GM21390 (cell line): ENCODE data around the gene PRB3.

Experiments used
- ATAC-seq: cut with Tn5 transposase; IDR thresholded peaks from one replicate; pipeline ENCODE4 v1.9.1; 2021; ENCODE audit not compliant: unreplicated experiment

The PRB3 gene

DNA sequence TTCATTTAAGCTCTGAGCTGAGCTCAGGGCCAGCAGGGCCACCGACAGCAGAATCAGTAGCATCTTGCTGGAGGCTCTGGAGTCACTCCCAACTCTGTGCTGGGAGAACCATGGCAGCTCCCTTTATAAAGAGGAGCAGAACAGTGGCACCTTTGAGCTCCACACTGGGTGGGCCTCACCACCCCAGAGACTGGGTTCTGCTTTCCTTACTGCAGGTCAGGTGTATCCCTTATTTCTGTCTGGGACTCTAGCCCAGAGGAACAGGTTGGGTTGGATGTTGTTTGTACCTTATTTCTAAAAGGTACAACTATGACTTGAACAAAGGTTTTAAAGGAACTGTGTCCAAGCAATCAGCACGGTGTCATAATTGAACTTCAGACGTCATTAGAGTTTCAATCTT, at the start of gene PRB3:
TSS of gene PRB3 (minus strand) at position 101 of the 400 bp plus-strand sequence. CDS start at position 63, 38 bp downstream.
- no peak for ATAC-seq

DNA sequence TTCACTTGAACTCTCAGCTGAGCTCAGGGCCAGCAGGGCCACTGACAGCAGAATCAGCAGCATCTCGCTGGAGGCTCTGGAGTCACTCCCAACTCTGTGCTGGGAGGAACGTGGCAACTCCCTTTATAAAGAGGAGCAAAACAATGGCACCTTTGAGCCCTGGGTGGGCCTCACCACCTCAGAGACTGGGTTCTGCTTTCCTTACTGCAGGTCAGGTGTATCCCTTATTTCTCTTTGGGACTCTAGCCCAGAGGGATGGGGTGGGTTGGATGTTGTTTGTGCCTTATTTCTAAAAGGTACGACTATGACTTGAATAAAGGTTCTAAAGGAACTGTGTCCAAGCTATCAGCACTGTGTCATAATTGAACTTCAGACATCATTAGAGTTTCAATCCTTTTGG, 40.8 kb upstream of the PRB3 start, which contains the start of gene PRB4:
TSS of gene PRB4 (minus strand) at position 101 of the 400 bp plus-strand sequence. CDS start at position 63, 38 bp downstream.
- no peak for ATAC-seq

DNA sequence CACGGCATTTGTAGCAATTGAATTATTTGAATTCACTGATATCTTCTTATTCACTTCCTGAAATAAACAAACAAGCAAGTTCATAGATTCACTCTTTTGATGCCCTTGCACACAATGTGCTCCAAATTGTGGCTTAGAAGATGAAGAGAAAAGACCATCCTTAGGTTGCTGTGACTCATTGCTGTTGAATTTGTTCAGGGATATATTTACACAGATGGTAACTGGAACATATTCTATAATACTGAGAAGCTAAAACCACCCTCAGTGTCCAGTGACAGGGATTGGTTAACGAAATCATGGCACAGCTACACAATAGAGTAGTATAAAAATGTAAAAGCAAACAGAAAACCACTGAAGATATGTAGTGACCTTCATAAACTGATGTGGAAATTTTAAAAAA, 37.6 kb upstream of the PRB3 start:
- ATAC-seq: no peak

DNA sequence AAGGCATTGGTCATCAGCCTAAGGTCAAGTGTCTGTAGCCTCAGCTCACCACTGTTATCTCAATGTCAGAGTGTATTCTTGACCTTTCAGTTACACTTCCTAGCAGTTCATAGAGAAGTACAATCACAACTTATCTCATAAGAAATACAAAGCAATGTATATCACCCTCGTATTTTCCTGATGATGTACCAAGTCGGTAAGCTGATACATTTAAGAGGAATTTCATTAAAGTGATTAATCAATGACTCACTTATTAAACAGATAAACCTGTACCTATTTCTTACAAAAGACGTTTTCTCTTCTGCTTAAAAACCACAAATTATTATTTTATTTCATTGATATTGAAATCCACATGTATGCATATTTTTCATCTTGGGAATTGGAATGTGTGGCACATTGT, 3.9 kb upstream of the PRB3 start:
- ATAC-seq: no peak

DNA sequence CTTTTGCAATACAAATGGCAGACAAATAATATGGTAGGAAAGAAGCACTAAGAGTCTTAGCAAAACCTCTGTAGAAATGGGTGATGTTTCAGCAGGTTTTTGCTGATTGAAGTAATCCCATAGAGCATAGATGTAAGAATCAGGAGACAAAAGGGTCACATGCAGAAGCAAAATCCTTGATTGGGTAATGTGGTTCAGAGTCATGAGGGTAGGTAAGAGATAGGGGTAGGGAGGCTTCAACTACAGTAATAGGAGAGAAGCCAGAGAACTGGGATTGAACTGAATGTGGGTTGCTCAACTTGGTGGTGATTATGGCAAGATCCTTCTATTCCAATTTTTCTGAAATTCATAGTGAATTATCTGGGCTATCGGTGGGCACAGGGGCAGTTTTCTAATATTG, 5.0 kb downstream of the PRB3 start:
- ATAC-seq: no peak

DNA sequence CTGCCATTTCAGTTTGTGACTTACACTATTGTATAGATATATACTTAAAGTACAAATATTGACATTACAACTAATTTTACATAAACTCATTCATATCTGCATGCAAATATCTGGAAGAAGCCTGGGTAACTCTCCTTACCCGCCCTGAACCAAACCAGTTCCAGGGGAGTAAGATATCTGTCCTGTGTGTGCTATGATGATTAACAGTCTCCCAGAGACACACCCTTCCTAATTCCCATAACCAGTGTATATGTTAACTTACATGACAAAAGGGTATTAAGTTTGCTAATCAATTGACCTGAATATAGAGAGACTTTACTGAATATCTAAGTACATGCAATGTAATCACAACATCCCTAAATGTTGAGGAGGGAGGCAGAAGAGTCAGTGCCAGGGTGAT, 23.0 kb downstream of the PRB3 start:
- no peak for ATAC-seq

DNA sequence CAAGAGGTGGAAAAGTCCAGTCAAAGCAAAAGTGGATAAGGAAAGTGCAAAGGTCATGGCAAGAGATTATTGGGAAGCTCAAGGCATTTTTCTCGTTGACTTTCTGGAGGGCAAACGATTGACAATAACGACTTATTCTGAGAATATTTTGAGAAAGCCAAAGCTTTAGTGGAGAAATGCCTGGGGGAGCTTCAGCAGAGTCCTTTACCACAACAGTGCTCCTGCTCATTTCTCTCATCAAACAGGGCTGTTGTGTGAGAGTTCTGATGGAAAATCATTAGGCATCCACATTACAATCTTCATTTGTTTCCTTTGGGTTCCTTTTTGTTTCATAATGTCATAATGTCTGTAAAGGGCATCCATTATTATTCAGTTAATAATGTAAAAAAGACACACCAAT, 26.9 kb downstream of the PRB3 start:
- ATAC-seq: no peak

DNA sequence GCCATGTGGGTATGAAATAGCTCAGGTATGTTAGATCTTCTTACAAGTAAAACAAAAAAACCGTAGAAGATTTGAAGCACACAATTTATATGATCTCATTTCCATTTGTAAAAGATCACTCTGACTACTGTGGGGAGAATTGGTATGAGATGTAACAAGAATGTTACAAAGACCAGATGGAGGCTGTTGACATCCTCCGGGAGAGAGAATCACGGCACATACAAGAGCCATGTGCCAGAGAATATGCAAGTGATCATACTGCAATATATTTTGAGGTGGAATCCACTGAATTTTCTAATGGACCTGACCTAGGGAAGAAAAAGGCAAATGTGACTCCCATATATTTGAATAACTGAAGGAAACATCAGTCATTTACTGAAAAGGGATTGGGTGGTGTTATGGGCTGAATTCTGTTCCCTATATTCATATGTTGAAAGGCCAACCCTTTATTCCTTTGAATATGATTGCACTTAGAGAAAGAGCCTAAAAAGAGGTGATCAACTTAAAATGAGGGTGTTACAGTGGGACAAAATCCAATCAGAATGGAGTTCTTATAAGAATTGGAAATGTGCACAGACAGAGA, 29.1 kb downstream of the PRB3 start:
- ATAC-seq: no peak

DNA sequence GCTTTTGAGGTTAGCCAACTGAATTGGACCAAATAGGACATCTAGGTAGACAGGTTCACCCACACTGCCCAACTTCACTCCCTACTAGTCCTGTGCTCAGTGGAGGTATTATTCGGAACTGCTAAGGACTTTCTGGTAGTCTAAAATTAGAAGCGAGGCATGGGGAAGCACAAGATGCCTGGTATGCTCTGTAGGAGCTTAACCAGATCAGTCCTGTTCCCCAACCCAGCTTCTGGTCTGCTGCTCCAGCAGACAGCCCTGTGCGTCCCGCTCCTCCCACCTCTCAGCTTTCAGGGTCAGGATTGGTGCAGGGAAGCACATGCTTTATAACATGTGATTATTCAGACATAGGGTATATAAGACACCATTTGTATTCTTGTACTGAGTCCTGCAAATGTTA, 31.2 kb downstream of the PRB3 start:
- ATAC-seq: no peak

DNA sequence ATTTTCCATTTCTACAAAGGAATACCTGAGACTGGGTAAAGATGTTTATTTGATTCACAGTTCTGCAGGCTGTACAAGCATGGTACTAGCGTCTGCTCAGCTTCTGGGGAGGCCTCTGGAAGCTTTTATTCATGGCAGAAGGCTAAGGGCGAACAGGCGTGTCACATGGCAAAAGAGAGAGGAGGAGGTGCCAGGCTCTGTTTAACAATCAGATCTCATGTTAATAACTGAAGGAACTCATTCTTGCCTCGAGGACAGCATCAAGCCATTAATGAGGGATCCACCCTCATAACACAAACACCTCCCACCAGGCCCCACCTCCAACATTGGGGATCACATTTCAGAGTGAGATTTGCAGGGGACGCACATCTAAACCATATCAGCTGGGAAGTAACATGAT, 36.0 kb downstream of the PRB3 start:
- ATAC-seq: no peak

DNA sequence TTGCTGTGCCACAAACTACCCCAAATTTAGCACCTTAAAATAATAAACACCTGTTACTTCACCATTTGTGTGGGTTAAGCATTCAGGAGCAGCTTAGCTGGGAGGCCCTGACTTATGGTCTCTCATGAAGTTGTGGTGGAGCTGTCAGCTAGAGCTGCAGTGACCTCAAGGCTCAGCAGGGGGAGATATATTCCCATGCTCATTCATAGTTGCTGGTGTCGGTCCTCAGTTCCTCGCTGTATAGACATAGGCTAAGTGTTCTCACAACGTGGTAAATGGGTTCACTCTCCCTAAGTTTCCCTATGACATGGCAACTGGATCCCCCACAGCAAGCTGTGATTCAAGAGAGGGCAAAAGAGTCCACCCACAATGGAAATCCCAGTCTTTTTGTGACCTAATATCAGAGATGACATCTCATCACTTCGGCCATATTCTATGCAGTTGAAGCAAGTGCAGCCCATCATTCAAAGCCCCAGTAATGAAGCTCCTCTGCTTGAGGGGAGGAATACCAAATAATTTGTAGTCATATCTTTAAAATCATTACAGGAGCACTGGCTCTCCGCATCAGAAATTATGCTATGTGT, 41.1 kb downstream of the PRB3 start:
- peak; percentile 49 for ATAC-seq

DNA sequence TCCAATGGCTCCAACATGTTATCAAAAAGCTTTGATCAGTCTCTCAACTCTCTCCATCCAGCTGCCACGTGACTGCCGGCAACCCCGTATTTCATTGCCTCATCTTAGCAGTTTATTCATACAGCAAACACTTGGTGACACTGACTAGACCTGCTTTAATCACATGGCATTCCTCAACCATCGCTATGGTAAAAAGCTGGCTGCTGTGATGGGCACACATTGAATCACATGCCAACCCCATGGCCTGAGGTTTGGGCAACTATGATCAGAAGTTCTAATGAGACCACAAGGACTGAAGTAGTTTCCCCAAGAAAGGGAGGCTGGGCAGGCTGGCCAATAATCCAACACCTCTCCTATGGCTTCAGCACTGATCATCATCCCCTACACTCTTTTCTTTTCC, 42.1 kb downstream of the PRB3 start:
- ATAC-seq: no peak
